HG02610 (cell line): ENCODE measurements around the gene FAM204A.

Source experiments
- ATAC-seq: cut with Tn5 transposase; IDR thresholded peaks from one replicate; pipeline ENCODE4 v1.9.1; 2021; ENCODE audit warnings: mild to moderate bottlenecking, moderate library complexity; ENCODE audit not compliant: unreplicated experiment

The FAM204A gene

DNA sequence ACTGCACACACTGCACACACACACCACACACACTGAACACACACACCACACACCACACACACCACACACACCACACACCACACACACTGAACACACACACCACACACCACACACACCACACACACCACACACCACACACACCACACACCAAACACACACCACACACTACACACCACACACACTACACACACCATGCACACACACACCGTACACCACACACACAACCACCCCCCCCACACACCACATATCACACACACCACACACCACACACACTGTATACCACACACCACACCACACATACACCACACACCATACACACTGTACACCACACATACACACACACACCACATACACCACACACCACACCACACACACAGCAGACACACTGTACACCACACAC is 59.5 kb downstream of the FAM204A start:
- ATAC-seq = no peak

- ATAC-seq = no peak
These were observed 63.5 kb downstream of the FAM204A start for GRCh38 chr10:118278649-118279048.

DNA sequence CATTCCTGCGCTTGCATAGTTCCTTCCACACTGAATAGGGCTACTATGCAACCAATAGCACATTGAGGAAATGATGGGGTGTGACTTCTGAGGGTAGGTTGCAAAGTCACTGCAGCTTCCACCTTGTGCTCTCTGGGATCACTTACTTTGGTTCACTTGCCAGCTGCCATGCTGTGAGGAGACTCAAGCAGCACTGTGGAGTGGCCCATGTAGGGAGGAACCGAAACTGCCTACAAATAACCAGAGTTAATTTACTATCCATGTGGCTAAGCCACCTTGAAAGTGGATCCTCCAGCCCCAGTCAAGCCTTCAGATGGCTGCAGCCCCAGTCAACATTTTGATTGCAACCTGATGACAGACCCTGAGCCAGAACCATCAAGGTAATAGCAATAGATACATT is 64.3 kb downstream of the FAM204A start:
- ATAC-seq = no peak

DNA sequence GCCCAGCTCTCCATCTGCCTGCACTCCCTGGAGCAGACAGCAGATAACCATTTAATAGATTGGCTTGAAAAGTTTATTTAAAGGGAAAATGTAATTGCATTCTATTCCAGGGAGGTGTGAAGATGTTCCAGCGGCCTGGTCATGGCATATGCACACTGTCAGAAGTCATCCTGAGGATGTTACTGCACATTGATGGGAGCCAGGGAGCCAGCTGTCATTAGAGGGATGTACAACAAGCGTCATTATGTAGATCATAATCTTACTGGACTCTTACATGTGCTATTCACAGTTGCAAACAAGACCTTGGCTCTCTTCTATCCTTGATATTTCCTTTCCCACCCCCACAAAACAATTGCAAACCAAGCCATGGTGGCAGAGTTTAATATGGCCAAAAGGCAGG is 65.4 kb downstream of the FAM204A start:
- ATAC-seq = no peak

GRCh38 chr10:118276204-118276603 is 65.9 kb downstream of the FAM204A start:
- no peak for ATAC-seq

DNA sequence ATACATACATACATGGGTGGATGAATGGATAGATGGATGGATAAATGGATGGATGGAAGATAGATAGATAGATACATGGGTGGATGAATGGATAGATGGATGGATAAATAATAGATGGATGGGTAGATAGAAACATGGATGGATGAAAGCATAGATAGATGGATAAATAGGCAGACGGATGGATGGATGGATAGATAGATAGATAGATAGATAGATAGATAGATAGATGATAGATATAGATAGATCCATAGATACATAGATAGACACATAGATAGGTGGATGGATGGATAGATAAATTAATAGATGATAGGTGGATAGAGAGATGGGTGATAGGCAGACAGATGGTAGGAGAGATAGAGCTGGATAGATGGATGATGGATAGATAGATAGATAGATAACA is 68.5 kb downstream of the FAM204A start:
- ATAC-seq = no peak

DNA sequence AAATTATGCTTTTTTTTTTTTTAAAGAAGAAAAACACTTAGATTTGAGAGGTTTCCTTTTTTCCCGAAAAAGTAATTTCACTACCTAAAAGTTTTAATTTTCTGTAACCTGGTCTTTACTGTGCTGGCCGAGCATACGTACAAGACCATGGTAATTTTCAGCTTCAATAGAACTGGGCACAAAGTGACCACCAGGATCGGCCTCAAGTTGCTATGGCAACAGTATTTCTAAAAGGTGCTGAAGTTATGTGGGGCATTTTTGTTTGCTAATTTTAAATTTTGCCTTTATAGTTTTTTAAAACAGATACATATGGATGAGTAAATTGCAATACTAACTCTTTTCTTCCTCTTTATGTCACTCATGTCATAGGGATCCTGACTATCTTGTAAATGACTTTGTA is 69.4 kb downstream of the FAM204A start:
- ATAC-seq = no peak

- ATAC-seq = no peak
These were observed 69.9 kb downstream of the FAM204A start for GRCh38 chr10:118272149-118272721.

DNA sequence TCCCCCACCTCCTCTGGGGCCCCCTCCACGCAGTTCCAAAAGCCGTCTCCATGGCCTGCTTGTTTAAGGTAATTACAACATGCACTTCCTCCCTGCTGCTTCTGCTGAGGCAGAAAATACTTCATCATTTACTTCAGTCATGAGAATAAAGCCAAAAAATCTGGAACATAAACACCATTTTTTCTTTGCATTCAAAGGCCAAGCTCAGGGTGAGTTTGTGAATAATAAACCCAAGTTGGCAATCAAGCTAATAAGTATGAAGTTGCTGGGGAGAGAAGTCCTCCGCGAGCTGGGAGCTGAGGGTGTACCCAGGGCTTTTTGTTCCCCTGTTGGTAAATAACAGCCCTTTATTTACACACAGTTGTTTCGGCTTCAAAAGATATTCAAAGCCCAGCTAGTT is 70.5 kb downstream of the FAM204A start:
- ATAC-seq = no peak

DNA sequence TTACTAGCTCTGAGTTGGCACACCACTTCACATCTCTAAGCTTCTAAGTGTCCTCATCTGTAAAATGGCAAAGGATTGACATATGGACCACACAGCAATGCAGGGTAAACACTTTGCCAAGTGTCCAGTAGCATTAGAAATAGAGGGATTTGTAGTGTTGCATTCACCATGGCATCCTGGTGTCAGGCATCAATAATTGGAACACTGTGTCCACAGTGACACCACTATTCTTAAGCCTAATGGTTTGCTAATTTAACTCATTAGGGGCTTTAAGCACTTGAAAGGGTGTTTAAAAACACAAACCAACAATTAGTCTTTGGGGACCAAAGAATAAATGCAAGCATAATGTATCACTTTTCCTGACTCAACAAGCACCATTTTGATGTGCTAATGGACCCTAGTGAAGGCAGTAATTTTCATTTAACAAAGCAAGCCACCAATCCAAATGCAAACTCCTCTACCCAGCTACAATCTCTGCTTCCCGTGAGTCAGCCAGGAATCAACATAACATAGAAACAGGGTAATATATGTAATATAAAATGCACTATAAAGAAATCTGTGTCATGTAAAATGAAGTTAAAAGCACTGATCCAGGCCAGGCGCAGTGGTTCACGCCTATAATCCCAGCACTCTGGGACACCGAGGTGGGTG is 75.9 kb downstream of the FAM204A start:
- no peak for ATAC-seq

- ATAC-seq = no peak
These were observed 77.2 kb downstream of the FAM204A start for GRCh38 chr10:118264838-118265470.

DNA sequence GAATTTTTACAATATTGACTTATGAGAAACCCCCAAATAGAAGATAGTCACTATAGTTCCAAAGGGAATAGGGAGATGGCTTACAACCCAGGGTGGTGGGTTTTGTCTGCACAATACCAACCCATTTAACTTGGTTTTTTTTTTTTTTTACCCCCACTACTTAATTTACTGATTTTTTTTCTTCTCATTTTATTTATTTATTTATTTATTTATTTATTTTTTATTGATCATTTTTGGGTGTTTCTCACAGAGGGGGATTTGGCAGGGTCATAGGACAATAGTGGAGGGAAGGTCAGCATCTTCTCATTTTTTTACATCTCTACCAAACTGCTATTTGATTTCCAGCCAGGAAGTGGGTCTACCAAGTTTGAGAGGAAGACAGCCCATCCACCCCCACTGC is 77.9 kb downstream of the FAM204A start:
- no peak for ATAC-seq

GRCh38 chr10:118262538-118262937 is 79.6 kb downstream of the FAM204A start:
- ATAC-seq = no peak

GRCh38 chr10:118259288-118259906 is 82.7 kb downstream of the FAM204A start:
- no peak for ATAC-seq

DNA sequence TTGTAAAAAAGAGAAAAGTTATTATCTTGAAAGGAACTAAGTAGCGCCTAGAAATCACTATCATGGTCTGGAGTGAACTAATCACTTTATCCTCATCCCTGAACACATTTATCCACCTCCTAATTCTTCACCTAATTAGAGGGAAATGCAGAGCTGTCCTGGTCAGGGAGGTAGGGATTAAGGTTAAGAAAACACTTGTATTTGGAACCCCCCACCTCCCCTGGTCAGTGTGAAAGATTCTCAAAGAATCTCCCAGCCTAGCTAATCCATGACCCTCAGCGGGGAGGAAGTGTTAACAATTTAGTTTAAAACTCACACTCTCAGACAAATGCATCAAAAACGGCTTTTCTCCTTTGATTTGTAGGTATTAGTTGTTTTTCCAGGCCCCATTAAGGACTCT is 83.8 kb downstream of the FAM204A start:
- no peak for ATAC-seq

DNA sequence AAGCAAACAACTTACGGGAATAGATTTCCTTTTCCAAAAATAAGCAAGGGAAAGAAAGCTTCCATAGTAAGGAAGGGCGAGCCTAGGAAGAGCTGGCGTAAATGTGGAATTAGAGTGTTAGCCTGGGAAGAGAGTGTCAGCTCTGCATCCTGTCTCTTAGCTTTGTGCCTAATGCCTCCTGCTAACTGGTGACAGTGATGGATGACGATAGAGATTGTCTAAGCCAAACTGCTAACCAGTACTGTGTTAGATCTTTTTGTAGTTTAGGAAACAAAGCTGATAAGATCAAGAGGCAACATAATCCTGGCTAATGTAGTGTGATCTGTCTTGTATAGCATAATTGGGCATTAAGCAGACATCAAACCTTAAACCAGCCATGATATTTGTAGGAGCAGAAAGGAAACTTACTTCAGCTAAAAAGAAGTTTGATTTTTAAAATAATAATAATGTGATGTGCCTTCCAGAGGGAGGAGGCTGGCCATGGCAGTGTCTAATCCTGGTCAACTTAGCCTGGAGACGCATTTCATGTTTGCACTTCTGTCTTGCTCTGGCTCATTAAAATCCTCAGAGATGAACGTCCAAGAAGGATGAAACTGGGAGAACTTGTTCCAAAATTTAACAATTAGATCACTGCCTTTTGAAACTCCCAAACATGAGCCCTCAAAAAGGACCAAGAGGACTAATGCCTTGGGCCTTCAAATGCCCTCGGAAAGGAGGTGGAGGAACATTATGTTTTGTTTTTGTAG is 85.1 kb downstream of the FAM204A start:
- no peak for ATAC-seq

DNA sequence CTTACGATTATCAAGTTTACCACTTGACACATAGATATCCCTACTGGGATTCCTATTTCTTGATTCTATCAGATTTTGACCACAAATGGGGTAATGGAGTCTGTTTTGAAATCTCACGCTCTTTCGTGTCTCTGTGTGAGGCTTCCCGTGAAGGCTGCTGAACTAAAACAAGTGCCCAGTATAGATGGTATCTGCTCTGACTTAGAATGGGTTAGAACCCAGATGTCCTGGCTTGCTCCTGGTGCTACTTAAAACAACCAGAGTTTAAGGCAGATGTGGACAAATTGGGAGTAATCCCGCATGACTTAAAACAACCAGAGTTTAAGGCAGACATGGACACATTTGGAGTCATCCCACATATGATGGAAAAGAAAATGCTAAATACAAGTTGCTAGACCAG is 85.9 kb downstream of the FAM204A start:
- ATAC-seq = no peak

GRCh38 chr10:118255355-118255754 is 86.8 kb downstream of the FAM204A start:
- ATAC-seq = no peak

- ATAC-seq = no peak
These were observed 87.5 kb downstream of the FAM204A start for GRCh38 chr10:118254654-118255053.

DNA sequence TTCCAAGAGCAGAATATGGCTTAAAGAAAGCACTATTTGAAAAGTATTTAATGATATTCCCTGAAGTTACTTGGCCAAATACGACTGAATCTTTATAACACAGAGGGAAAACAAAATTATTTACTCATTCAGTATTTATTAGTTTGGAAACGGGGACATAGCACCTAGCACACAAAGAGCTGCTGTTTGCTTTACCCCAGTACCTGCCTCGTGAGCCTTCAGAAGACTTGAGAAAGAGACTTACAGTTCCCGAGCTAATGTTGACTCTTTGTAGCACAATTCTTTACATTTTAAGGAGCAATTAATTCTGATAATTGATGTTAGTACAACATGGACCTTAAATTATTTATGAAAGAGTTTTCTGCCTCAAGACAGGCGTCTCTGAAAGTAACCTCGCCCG is 88.7 kb downstream of the FAM204A start:
- no peak for ATAC-seq

- ATAC-seq = no peak
These were observed 90.3 kb downstream of the FAM204A start for GRCh38 chr10:118251791-118252190.
